ENCODE data around the gene DENND1A. TPM values are rescaled to one million over a fixed set of nuclear protein-coding genes. Genes with fewer than 3 reads are reported as not detected.

Gene DENND1A
- polyA plus RNA-seq, 3 donors = 18.8 to 23.1 (median 20.9) TPM

GRCh38 chr9:123389698-123390097 is 540.2 kb downstream of the DENND1A start:
- no peak for DNase-seq (ENCODE audit: low read depth in 3 of 3, low spot score in 2 of 3)

DNA sequence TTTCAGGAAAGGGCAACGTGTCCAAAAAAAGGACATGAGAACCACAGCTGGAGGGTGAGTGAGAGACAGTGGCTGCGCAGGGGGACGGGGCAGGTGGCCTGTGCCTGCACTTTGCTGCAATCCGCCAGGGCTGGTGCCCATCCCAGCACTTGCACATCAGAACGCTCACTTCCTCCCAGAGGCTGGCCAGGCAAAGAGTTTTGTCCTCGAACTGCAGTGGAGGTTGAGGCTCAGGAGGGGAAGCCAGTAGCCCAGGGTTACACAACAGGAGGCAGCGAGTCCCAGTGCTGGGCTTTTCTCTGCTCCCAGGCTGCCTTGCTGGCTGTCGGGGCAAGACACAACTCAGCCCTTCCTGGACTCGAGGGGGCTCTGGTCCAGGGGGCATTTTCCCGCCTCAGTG is 540.9 kb downstream of the DENND1A start:
- no peak for DNase-seq (ENCODE audit: low read depth in 3 of 3, low spot score in 2 of 3)

- no peak for DNase-seq (ENCODE audit: low read depth in 3 of 3, low spot score in 2 of 3)
Observed at GRCh38 chr9:123387686-123388085, 542.2 kb downstream of the DENND1A start.

DNA sequence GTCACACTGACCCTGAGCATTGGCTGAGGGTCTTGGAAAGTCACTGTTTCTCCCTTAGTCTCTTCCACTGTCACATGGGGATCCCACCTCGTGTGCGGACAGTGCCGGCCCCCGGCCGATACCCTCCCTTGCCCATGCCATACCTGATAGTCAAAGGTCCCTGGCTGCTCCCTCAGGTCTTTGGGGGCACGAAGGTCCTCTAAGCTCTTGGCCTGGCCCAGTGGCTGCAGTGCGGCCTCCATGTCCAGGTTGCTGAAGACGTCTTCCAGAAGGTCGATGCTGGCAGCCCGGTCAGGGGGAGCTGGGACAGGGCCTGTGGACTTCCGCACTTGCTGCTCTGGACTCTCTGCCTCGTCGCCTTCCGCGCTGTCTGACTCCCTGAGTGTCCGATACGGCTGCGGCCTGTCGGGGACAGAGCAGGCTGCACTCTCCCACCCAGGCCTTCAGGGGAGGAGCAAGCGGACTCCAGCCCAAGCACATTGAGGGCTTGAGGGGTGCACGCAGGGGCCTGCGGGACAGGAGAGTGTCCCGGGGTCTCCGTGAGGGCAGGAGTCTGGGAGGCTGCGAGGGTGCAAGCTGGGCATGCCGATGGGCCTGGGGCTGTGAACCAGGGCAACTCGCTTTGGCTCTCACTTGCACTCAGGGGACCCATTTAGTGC is 546.3 kb downstream of the DENND1A start:
- DNase-seq (ENCODE audit: low read depth in 3 of 3, low spot score in 2 of 3) = no peak

- DNase-seq (ENCODE audit: low read depth in 3 of 3, low spot score in 2 of 3) = no peak
Observed at GRCh38 chr9:123382653-123383511, 547.0 kb downstream of the DENND1A start.

DNA sequence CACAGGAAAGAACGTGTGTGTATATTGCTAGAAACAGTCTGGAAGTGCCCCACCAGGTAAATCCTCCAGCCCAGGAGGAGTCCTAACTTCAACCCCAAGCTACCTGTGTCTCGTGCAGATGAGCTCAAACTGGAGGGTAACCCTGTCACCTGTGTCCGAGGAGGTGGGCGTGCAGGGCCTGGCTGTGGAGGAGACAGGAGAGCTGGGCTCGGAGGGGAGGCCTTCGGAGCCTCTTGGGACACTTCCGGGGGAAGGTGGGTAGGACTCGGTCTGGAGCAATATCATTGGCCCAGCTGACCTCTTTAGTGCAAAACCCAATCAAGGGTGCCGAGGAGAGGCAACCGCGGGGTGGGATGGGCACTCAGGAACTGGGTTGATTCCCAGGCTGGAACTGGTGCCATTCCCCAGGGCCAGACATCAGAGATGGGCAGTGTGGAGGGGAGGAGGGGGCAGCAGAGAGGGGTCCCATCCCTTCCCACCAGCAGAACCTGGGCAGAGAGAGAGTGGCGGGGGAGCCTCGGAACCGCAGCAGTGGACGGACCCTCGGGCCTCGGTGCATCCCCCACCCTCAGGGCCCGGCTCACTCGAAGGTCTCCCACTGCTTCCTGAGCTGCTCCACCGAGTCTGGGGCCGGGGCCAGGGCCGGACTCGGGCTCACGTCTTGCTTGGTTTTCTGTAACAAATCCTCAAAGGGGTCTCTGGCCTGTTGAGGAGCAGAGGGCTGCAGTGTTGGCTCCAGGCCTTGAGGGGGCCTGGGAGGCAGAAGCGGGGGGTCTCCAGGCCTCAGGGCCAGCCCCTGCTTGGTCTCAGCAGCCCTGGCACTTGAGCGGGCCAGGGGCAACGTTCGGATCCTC is 548.8 kb downstream of the DENND1A start:
- no peak for DNase-seq (ENCODE audit: low read depth in 3 of 3, low spot score in 2 of 3)

DNA sequence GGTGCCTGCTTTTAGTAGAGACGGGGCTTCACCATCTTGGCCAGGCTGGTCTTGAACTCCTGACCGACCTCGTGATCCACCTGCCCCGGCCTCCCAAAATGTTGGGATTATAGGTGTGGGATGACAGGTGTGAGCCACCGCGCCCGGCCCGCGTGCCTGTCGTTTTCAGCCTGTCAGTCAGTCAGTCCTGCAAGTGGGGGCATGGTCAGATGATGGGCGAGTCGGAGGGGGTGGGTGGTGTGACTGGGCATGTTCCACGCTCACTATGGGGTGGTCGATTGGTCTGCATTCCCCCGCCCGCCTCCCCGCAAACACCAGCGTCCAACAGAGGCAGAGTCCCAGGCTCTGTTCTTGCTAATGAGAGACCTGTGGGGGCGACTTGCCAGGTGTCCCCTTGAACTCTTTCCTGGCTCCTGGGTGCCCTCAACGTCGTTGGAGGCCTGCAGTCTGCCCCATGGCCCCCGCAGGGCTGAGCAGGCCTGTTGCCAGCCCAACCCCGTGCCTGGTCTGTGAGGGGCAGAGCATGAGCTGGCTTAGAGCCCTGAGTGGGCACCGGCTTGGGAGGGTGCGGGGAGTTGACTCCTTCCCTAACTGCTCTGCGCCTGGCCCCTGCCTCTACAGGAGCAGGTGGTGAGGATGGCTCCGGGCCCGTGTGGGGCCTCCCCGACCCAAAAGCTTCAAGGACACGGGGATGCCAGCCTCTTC is 550.8 kb downstream of the DENND1A start:
- no peak for DNase-seq (ENCODE audit: low read depth in 3 of 3, low spot score in 2 of 3)

DNA sequence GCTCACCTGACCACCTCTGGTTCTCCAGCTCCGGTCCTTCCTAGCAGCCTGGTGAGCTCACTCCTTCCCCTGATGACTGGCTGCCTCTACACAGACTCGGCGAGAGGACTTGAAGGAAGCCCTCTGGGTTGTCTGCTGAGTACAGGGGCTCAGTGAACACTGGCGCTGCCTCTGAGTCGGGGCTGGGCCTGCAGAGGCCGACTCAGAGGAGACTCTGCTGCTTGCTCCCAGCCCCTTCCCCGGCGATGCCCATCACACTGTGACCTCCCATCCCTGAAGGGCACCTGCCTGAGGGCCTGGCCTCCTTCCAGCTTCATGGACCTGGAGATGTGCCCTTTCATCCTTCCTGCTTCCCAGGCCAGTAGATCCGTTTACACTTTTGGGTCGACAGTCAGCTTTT is 551.9 kb downstream of the DENND1A start:
- DNase-seq (ENCODE audit: low read depth in 3 of 3, low spot score in 2 of 3) = no peak

GRCh38 chr9:123377211-123377971 is 552.5 kb downstream of the DENND1A start:
- DNase-seq (ENCODE audit: low read depth in 3 of 3, low spot score in 2 of 3) = no peak

DNA sequence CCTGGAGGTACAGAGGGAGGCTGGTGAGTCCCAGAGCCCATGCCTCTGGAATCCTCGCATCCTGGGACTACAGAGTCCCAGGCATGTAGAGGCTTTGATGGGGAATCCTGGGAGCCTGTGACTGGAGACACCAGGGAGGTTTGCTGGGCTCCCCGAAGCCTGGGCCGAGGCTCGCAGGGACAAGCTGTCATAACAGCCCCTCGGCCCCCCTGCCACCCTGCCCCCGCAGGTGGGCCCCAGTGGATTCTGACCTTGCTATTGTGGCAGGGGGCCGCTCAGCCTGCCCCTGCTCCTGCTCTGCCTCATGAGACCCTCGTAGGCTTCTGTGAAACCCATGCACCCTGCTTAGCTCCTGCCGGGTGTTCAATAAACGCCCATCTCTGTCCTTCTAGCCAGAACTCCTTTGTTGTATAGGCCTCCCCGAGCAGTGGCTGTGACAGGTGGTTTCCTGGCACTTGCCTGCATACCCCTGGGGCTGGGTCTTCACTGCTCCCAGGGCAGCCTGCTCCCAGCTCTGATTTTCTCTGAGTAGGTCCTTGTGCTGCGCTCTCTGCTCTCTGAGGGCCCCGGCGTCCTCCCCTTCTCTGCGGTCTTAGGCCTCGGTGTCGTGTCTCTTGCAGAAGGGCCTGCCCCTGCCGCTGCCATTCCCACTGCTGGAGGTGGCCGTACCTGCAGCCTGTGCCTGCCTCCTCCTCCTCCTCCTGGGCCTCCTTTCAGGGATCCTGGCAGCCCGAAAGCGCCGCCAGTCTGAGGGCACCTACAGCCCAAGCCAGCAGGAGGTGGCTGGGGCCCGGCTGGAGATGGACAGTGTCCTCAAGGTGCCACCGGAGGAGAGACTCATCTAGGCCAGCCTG is 553.5 kb downstream of the DENND1A start:
- no peak for DNase-seq (ENCODE audit: low read depth in 3 of 3, low spot score in 2 of 3)

DNA sequence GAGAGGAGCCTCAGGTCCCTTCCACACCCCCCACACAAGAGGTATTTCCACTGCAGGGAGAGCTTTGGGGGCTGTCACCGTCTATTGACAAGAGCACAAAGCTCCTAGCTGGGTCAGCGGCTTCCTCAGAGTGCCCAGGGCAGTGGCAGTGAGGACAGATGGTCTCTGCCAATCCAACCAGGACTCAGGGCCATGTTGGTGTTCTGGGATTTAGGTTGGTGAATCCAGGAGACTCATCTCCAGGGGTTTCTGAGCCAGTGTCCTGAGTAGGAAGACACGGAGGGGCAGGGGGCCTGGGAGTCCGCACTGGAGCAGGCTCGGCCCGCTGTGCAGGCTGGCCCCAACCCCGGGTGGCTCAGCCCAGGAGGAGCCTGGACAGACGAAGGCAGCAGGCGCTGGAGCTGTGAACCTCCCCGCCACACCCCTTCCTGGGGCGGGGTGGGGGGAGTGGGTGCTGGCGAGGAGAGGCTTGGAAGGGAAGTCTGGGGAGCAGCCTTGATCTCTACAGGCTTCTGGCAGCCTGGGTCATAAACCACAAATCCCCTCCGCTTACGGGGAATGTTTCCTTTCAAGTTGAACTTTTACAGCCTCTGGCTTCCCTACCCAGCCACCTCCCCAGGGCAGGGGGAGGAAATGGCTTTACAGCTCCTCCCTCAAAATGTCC is 554.3 kb downstream of the DENND1A start:
- no peak for DNase-seq (ENCODE audit: low read depth in 3 of 3, low spot score in 2 of 3)

GRCh38 chr9:123373946-123374345 is 556.0 kb downstream of the DENND1A start:
- no peak for DNase-seq (ENCODE audit: low read depth in 3 of 3, low spot score in 2 of 3)

- DNase-seq (ENCODE audit: low read depth in 3 of 3, low spot score in 2 of 3) = no peak
Observed at GRCh38 chr9:123373447-123373923, 556.4 kb downstream of the DENND1A start.

DNA sequence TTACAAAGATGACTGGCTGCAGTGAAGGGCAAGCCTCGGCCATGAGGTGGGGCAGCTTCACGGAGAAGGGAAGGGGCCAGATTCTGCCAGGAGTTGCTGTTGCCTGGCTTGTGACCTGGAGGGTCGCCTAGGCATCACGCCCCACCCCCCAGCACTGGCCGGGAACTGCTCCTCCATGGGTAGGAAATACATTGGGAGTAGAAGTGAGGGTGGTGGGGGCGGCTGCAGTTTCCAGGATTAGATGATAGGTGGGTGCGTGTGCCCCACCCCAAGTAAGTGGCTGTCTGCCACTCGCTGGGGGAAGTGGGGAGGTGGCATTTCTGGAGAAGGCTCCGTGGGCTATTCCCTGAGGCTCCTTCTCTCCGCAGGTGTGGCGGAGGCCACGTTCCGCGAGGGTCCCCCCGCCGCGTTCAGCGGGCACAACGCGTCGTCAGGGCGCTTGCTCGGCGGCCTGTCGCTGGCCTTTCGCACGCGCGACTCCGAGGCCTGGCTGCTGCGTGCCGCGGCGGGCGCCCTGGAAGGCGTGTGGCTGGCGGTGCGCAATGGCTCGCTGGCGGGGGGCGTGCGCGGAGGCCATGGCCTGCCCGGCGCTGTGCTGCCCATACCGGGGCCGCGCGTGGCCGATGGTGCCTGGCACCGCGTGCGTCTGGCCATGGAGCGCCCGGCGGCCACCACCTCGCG is 557.0 kb downstream of the DENND1A start:
- no peak for DNase-seq (ENCODE audit: low read depth in 3 of 3, low spot score in 2 of 3)

GRCh38 chr9:123371805-123372590 is 557.9 kb downstream of the DENND1A start:
- no peak for DNase-seq (ENCODE audit: low read depth in 3 of 3, low spot score in 2 of 3)

- no peak for DNase-seq (ENCODE audit: low read depth in 3 of 3, low spot score in 2 of 3)
Observed at GRCh38 chr9:123371228-123371584, 558.7 kb downstream of the DENND1A start.

Measured in right renal cortex interstitium (tissue), 3 donors.